HepG2 (cell line): Measurements from ENCODE around the gene SERPINF2. TPM values are rescaled to one million over a fixed set of nuclear protein-coding genes. Genes with fewer than 3 reads are reported as not detected.

Experiments used
- ASH2L ChIP-seq: fragments of 300-600, 200-600 bp; sonication (generic); IDR thresholded peaks from 2 replicates; pipeline ENCODE4 v1.7.0; 2017; ENCODE audit warnings: low read depth, mild to moderate bottlenecking, moderate library complexity, mixed read lengths, low read length; ENCODE audit not compliant: insufficient read length
- DNMT1 ChIP-seq: sonication (generic); formaldehyde crosslinking; IDR thresholded peaks from 2 replicates; pipeline ENCODE4 v1.5.1; 2020; ENCODE audit warnings: mild to moderate bottlenecking, missing genetic modification reagents
- FOXJ3 ChIP-seq: sonication (generic); formaldehyde crosslinking; IDR thresholded peaks from 2 replicates; pipeline ENCODE4 v1.4.0; 2020; ENCODE audit warnings: missing genetic modification reagents, mild to moderate bottlenecking, borderline replicate concordance
- GPN1 ChIP-seq: sonication (generic); formaldehyde crosslinking; IDR thresholded peaks from 2 replicates; pipeline ENCODE4 v1.5.1; 2020; ENCODE audit warnings: missing genetic modification reagents, borderline replicate concordance
- ISL2 ChIP-seq: sonication (generic); formaldehyde crosslinking; IDR thresholded peaks from 2 replicates; pipeline ENCODE4 v1.5.0; 2020; ENCODE audit warnings: missing genetic modification reagents
- NCOA1 ChIP-seq: sonication (generic); formaldehyde crosslinking; IDR thresholded peaks from 2 replicates; pipeline ENCODE4 v1.9.0; 2021; ENCODE audit warnings: missing genetic modification reagents
- NR2C2 ChIP-seq: sonication (generic); formaldehyde crosslinking; IDR thresholded peaks from 2 replicates; pipeline ENCODE4 v1.4.0; 2020; ENCODE audit warnings: missing genetic modification reagents, mild to moderate bottlenecking, moderate library complexity, borderline replicate concordance
- RAD21 ChIP-seq: fragments of 450-650 bp; formaldehyde crosslinking; IDR thresholded peaks from 2 replicates; pipeline ENCODE4 v1.5.0; 2020; ENCODE audit warnings: mild to moderate bottlenecking
- RFX1 ChIP-seq: fragments of 450-650 bp; IDR thresholded peaks from 2 replicates; pipeline ENCODE4 v1.6.1; 2017
- SMAD3 ChIP-seq: sonication (generic); formaldehyde crosslinking; IDR thresholded peaks from 2 replicates; pipeline ENCODE4 v1.4.0; 2020; ENCODE audit warnings: missing genetic modification reagents
- THAP11 ChIP-seq: IDR thresholded peaks from 2 replicates; pipeline ENCODE4 v1.6.1; 2016; ENCODE audit warnings: missing biosample characterization, missing genetic modification reagents
- ZFP82 ChIP-seq: sonication (generic); formaldehyde crosslinking; IDR thresholded peaks from 2 replicates; pipeline ENCODE4 v1.5.1; 2020; ENCODE audit warnings: mild to moderate bottlenecking, missing genetic modification reagents, borderline replicate concordance
- ZFX ChIP-seq: sonication (generic); formaldehyde crosslinking; IDR thresholded peaks from 2 replicates; pipeline ENCODE4 v1.4.0; 2020; ENCODE audit warnings: mild to moderate bottlenecking, low read depth, missing genetic modification reagents, moderate library complexity
- ZMYM4 ChIP-seq: sonication (generic); formaldehyde crosslinking; IDR thresholded peaks from 2 replicates; pipeline ENCODE4 v1.8.1; 2023; ENCODE audit warnings: mild to moderate bottlenecking, missing genetic modification reagents
- ZNF160 ChIP-seq: sonication (generic); formaldehyde crosslinking; IDR thresholded peaks from 2 replicates; pipeline ENCODE4 v1.8.0; 2022; ENCODE audit warnings: mild to moderate bottlenecking, inconsistent platforms, missing genetic modification reagents
- ZNF230 ChIP-seq: sonication (generic); formaldehyde crosslinking; IDR thresholded peaks from 2 replicates; pipeline ENCODE4 v1.4.0; 2020; ENCODE audit warnings: mild to moderate bottlenecking, missing genetic modification reagents
- ZSCAN31 ChIP-seq: sonication (generic); formaldehyde crosslinking; IDR thresholded peaks from 2 replicates; pipeline ENCODE4 v1.5.0; 2020; ENCODE audit warnings: low read depth, mild to moderate bottlenecking, missing genetic modification reagents
- polyA plus RNA-seq, 8 experiments: library from polyadenylated mRNA; depleted of rRNA in 3 of 8; stranded (reverse) in 7 of 8; unstranded in 1 of 8; fragments of >200 nt; fragmentation: Illumina TruSeq in 4 of 8; extraction: Trizol in 4 of 8; gene quantifications; 2 replicates each; pipeline versions ENCODE4 v1.2.1 to v1.2.3, GENCODE V29; 2011 to 2016; ENCODE audit warnings: low read depth in 4 of 8, missing spikeins in 1 of 8, mixed read lengths in 1 of 8; ENCODE audit not compliant: insufficient read depth in 1 of 8
- total RNA-seq, 5 experiments: library from RNA; depleted of rRNA; stranded (reverse); fragments of >200 nt; fragmentation: Illumina TruSeq; extraction: Trizol; gene quantifications; 2 replicates each; pipeline ENCODE4 v1.2.3, GENCODE V29; 2016; ENCODE audit warnings: low read depth in 1 of 5
- TF ChIP-seq, protein P1 (sequence below): sonication (generic); formaldehyde crosslinking; conservative IDR thresholded peaks from 2 replicates; pipeline ENCODE4 v1.8.0; 2022; ENCODE audit warnings: mild to moderate bottlenecking, moderate library complexity, missing genetic modification reagents
- TF ChIP-seq, protein P2 (sequence below): sonication (generic); IDR thresholded peaks from 2 replicates; pipeline ENCODE4 v1.6.1; 2016; ENCODE audit warnings: low read depth, borderline replicate concordance
- TF ChIP-seq, protein P3 (sequence below): sonication (generic); formaldehyde crosslinking; IDR thresholded peaks from 2 replicates; pipeline ENCODE4 v1.4.0; 2020; ENCODE audit warnings: missing genetic modification reagents
- TF ChIP-seq, protein P4 (sequence below): sonication (generic); formaldehyde crosslinking; IDR thresholded peaks from 2 replicates; pipeline ENCODE4 v1.8.1; 2023; ENCODE audit warnings: mild to moderate bottlenecking, moderate library complexity, missing genetic modification reagents

SERPINF2 gene
- total and polyA plus RNA-seq, 2 of the 13 experiments (the other 11 are each of a cell fraction or from before 2014, with no cell fraction given) = 309 to 548 TPM

DNA sequence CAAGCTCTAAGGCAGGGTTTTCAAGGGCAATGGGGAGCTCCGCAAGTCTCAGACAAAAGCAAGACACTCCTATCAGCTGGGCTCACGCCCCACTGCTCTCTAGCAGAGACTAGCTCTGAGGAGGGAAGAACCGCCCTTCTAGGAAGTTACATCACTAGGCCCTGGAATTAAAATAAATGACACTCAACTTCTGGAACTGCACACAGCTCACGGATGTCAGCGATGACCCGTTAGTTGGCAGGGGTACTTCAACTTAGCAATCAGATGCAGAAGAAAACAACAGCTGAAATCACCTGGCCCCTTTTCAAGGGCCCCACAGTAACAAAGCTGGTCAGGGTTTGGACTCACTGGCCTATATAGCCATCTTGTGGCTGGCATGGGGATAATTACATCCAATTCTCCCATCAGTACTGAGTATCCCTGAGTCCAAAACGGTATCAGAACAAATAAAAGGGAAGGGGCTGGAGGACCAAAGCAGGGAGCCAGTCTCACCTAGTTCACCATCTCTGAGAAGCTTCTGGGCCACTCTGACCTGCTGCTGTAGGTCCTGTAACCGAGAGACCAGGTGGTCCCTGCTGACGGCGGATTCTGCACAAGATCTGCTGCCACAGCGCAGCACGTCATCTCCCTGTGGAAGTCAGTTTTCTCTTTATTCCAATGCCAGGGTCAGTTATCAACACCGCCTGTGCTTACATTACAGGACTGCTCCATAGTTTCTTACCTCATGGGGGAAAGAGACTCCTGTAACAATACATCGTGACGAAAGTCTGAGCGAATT, 41.4 kb downstream of the SERPINF2 start (continued):
- TF ChIP-seq ZFX (0 out of 2 replicates have a peak, but pooled peaks have one; percentile 22), FOXJ3 (CRISPR knock-in tag) (no peak; the same call in 1 of the 2 replicates), ZNF160 (CRISPR knock-in tag) (no peak), ZNF230 (CRISPR knock-in tag) (0 out of 2 replicates have a peak, but pooled peaks have one; percentile 24), NCOA1 (no peak), ZSCAN31 (CRISPR knock-in tag) (no peak), RAD21 (CRISPR knock-in tag) (peak; percentile 84), NR2C2 (CRISPR knock-in tag) (0 out of 2 replicates have a peak, but pooled peaks have one; percentile 25), DNMT1 (CRISPR knock-in tag) (no peak), SMAD3 (0 out of 2 replicates have a peak, but pooled peaks have one; percentile 30), ZMYM4 (no peak), THAP11 (CRISPR knock-in tag) (0 out of 2 replicates have a peak, but pooled peaks have one; percentile 32), GPN1 (CRISPR knock-in tag) (no peak), ISL2 (peak; percentile 44; the same call in 1 of the 2 replicates), ZFP82 (CRISPR knock-in tag) (no peak), RFX1 (no peak), ASH2L (no peak)
- TF ChIP-seq, protein P1, sequence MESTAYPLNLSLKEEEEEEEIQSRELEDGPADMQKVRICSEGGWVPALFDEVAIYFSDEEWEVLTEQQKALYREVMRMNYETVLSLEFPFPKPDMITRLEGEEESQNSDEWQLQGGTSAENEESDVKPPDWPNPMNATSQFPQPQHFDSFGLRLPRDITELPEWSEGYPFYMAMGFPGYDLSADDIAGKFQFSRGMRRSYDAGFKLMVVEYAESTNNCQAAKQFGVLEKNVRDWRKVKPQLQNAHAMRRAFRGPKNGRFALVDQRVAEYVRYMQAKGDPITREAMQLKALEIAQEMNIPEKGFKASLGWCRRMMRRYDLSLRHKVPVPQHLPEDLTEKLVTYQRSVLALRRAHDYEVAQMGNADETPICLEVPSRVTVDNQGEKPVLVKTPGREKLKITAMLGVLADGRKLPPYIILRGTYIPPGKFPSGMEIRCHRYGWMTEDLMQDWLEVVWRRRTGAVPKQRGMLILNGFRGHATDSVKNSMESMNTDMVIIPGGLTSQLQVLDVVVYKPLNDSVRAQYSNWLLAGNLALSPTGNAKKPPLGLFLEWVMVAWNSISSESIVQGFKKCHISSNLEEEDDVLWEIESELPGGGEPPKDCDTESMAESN = no peak
- TF ChIP-seq, protein P2, sequence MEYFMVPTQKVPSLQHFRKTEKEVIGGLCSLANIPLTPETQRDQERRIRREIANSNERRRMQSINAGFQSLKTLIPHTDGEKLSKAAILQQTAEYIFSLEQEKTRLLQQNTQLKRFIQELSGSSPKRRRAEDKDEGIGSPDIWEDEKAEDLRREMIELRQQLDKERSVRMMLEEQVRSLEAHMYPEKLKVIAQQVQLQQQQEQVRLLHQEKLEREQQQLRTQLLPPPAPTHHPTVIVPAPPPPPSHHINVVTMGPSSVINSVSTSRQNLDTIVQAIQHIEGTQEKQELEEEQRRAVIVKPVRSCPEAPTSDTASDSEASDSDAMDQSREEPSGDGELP = peak; percentile 60
- TF ChIP-seq, protein P3, sequence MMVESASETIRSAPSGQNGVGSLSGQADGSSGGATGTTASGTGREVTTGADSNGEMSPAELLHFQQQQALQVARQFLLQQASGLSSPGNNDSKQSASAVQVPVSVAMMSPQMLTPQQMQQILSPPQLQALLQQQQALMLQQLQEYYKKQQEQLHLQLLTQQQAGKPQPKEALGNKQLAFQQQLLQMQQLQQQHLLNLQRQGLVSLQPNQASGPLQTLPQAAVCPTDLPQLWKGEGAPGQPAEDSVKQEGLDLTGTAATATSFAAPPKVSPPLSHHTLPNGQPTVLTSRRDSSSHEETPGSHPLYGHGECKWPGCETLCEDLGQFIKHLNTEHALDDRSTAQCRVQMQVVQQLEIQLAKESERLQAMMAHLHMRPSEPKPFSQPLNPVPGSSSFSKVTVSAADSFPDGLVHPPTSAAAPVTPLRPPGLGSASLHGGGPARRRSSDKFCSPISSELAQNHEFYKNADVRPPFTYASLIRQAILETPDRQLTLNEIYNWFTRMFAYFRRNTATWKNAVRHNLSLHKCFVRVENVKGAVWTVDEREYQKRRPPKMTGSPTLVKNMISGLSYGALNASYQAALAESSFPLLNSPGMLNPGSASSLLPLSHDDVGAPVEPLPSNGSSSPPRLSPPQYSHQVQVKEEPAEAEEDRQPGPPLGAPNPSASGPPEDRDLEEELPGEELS (CRISPR knock-in tag) = peak; percentile 35; the same call in 1 of the 2 replicates
- TF ChIP-seq, protein P4, sequence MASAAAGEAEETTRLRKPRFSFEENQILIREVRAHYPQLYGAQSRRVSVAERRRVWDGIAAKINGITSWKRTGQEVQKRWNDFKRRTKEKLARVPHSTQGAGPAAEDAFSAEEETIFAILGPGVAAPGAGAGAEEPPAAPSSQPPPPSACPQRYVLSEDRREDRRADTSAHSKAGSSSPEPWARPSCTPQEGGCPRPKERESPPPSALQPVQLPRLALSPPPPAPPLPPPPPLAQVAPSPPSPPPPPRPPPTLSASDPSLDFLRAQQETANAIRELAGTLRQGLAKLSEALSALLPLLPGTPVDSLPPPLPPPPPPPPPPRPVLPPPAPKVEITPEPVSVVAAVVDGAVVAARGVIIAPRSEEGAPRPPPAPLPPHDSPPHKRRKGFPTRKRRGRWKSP (CRISPR knock-in tag) = 0 out of 2 replicates have a peak, but pooled peaks have one; percentile 32
